Mesendoderm (in vitro differentiated cells): ENCODE measurements around the gene KRT78.

Experiments
- DNase-seq: peaks from one replicate; pipeline ENCODE4 v3.0.0; 2013
- H2AK5ac ChIP-seq: 2 replicates; pipeline ENCODE4 v1.6.1; 2013; ENCODE audit warnings: low read length, inconsistent platforms
- H2BK120ac ChIP-seq: 2 replicates; pipeline ENCODE4 v1.6.1; 2013; ENCODE audit warnings: low read depth, mild to moderate bottlenecking, low read length, moderate library complexity, mixed read lengths
- H2BK15ac ChIP-seq: replicated peaks from 2 replicates; pipeline ENCODE4 v1.6.1; 2013; ENCODE audit warnings: low read depth, mild to moderate bottlenecking, moderate library complexity
- H2BK5ac ChIP-seq: 2 replicates; pipeline ENCODE4 v1.6.1; 2013; ENCODE audit warnings: low read length, inconsistent platforms
- H3K18ac ChIP-seq: 2 replicates; pipeline ENCODE4 v1.6.1; 2013; ENCODE audit warnings: mild to moderate bottlenecking, low read length, mixed read lengths
- H3K23ac ChIP-seq: one replicate; pipeline ENCODE4 v1.6.1; 2013; ENCODE audit warnings: low read length
- H3K27ac ChIP-seq: 2 replicates; pipeline ENCODE4 v1.5.1; 2013; ENCODE audit warnings: low read depth, mild to moderate bottlenecking, inconsistent platforms, low read length, moderate library complexity
- H3K27me3 ChIP-seq: 2 replicates; pipeline ENCODE4 v1.6.1; 2013; ENCODE audit warnings: low read length, control low read depth, mild to moderate bottlenecking, inconsistent platforms; ENCODE audit not compliant: insufficient read depth, poor library complexity
- H3K36me3 ChIP-seq: 2 replicates; pipeline ENCODE4 v1.6.1; 2013; ENCODE audit warnings: low read length, inconsistent platforms; ENCODE audit not compliant: control insufficient read depth, insufficient read depth
- H3K4ac ChIP-seq: one replicate; pipeline ENCODE4 v1.6.1; 2013; ENCODE audit warnings: low read depth, mild to moderate bottlenecking, low read length, moderate library complexity
- H3K4me1 ChIP-seq: 2 replicates; pipeline ENCODE4 v1.6.1; 2013; ENCODE audit warnings: low read depth, low read length, inconsistent platforms; ENCODE audit not compliant: control insufficient read depth
- H3K4me2 ChIP-seq: 2 replicates; pipeline ENCODE4 v1.6.1; 2013; ENCODE audit warnings: low read length
- H3K4me3 ChIP-seq: 2 replicates; pipeline ENCODE4 v1.5.1; 2013; ENCODE audit warnings: mild to moderate bottlenecking, low read length
- H3K56ac ChIP-seq: one replicate; pipeline ENCODE4 v1.6.1; 2013; ENCODE audit warnings: low read length
- H3K79me1 ChIP-seq: 2 replicates; pipeline ENCODE4 v1.6.1; 2013; ENCODE audit warnings: low read length, inconsistent platforms
- H3K79me2 ChIP-seq: 2 replicates; pipeline ENCODE4 v1.6.1; 2013; ENCODE audit warnings: mild to moderate bottlenecking, low read length; ENCODE audit not compliant: control insufficient read depth, insufficient read depth
- H3K9ac ChIP-seq: 2 replicates; pipeline ENCODE4 v1.6.1; 2013; ENCODE audit warnings: low read length, inconsistent platforms
- H4K5ac ChIP-seq: one replicate; pipeline ENCODE4 v1.6.1; 2013; ENCODE audit warnings: low read length
- H4K8ac ChIP-seq: one replicate; pipeline ENCODE4 v1.6.1; 2013; ENCODE audit warnings: low read depth, mild to moderate bottlenecking, control low read depth, low read length, moderate library complexity
- WGBS: extraction: QIAGEN DNeasy Blood & Tissue Kit; methylation state at CpG from one replicate; pipeline ENCODE4 v1.1.7; 2013; ENCODE audit warnings: low lambda C conversion rate, missing lambda C conversion rate; ENCODE audit not compliant: insufficient coverage; ENCODE audit errors: extremely low coverage; 5-methylcytosine and 5-hydroxymethylcytosine counted together

The KRT78 gene

GRCh38 chr12:52794479-52795331 lies 54.1 kb downstream of the KRT78 start:
- no peaks in the 10 kb centered on the region for H3K79me1 ChIP-seq
- H3K4ac ChIP-seq, result no peak overlapping the region
- no peak overlapping the region for H3K23ac ChIP-seq
- no peak overlapping the region for H4K5ac ChIP-seq
- no peak overlapping the region for H2BK15ac ChIP-seq
- DNase-seq, result no peak
- H4K8ac ChIP-seq, result no peak overlapping the region
- no peak overlapping the region for H2AK5ac ChIP-seq
- no peak overlapping the region for H3K9ac ChIP-seq
- H3K27me3 ChIP-seq, result no peaks in the 10 kb centered on the region
- no peaks in the 10 kb centered on the region for H3K36me3 ChIP-seq
- no peak overlapping the region for H3K56ac ChIP-seq
- no peak overlapping the region for H2BK5ac ChIP-seq
- H3K79me2 ChIP-seq, result no peaks in the 10 kb centered on the region
- H3K18ac ChIP-seq, result no peak overlapping the region
- H3K4me2 ChIP-seq, result no peak overlapping the region
- no peak overlapping the region for H3K4me3 ChIP-seq
- H3K27ac ChIP-seq, result no peak overlapping the region
- no peaks in the 10 kb centered on the region for H3K4me1 ChIP-seq
- no peak overlapping the region for H2BK120ac ChIP-seq
- no CpG with 5 or more reads among the region's 5 CpGs for WGBS

DNA sequence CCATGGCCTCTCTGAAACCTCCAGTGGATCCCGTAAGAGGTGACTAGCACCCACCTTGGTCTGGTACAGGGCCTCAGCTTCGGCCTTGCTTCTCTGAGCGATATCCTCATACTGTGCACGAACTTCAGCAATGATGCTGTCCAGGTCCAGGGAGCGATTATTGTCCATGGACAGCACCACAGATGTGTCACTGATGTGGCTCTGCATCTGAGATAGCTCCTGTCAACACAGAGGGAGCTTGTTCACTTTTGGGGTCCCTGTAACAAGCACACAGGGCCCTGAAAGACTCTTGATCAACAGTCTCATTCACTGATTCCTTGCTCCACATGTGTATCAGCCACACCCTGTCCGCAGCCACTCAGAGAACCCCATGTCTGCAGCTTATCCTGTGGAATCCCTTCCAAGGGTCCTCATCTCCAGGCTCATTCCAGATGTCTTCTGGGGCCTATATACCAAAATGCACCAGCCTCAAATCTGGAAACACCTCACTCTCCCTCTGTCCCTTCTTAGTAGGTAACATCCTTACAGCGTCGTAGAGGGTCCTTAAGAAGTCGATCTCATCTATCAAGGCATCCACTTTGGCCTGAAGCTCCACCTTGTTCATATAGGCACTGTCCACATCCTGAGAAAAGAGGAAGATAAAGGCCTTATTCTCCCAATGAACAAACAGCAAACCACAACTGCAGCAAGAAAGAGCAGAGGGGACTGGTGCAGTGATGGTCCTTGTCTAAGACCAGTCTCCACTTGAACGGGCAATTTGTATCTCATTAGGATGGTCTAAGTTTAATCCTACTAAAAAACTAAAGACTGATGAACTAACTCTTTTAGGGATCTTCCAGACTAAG lies 56.4 kb downstream of the KRT78 start:
- no peak overlapping the region for H3K9ac ChIP-seq
- WGBS, result no CpG with 5 or more reads among the region's 10 CpGs
- H3K4me2 ChIP-seq, result no peak overlapping the region
- H3K4ac ChIP-seq, result no peak overlapping the region
- no peak overlapping the region for H2AK5ac ChIP-seq
- no peaks in the 10 kb centered on the region for H3K36me3 ChIP-seq
- DNase-seq, result no peak
- no peak overlapping the region for H2BK5ac ChIP-seq
- no peaks in the 10 kb centered on the region for H3K4me1 ChIP-seq
- H2BK120ac ChIP-seq, result no peak overlapping the region
- no peak overlapping the region for H4K5ac ChIP-seq
- no peak overlapping the region for H2BK15ac ChIP-seq
- H4K8ac ChIP-seq, result no peak overlapping the region
- no peak overlapping the region for H3K56ac ChIP-seq
- no peaks in the 10 kb centered on the region for H3K27me3 ChIP-seq
- H3K4me3 ChIP-seq, result no peak overlapping the region
- H3K27ac ChIP-seq, result no peak overlapping the region
- H3K79me2 ChIP-seq, result no peaks in the 10 kb centered on the region
- H3K79me1 ChIP-seq, result no peaks in the 10 kb centered on the region
- H3K18ac ChIP-seq, result no peak overlapping the region
- no peak overlapping the region for H3K23ac ChIP-seq

DNA sequence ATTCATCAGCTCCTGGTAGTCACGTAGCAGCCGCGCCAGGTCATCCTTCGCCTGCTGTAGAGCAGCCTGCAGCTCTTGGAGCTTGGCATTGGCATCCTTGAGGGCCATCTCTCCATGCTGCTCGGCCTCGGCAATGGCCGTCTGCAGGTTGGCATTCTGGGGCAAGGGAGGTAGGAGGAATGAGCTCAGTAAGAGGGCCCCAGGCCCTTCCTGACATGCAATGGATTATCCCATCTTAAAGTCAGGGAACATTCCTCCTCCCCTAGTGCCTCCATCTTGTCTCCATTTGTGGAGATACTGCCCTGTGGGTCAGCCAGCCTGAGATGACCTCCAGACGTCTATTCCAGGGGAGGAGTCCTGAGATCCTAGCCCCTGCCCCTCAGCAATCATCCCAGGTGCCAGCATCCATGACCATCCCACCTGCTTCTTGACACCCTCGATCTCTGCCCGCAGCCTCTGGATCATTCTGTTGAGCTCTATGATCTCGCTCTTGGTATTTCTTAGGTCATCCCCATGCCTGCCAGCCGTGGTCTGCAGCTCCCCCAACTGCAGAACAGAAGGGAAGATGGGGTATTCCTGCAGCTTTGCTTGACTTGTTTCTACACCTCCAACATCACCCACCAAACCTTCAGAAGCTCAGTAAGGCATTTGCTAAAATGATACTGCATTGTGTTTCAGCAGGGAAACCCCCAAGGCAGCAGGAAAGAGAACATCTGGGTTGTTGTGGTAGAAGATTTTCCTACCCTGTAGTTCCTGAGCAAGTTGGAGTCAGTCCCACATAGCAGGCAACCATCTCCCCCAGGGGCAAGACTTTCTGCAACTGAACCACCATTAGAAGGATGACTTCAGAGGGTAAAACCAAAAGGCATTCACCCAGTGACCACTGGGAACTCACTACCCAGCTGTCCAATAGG lies 57.3 kb downstream of the KRT78 start:
- Histone ChIP-seq H3K4ac (no peak overlapping the region), H3K23ac (no peak overlapping the region), H2BK5ac (no peak overlapping the region), H4K8ac (no peak overlapping the region), H3K79me2 (no peaks in the 10 kb centered on the region), H3K4me3 (no peak overlapping the region), H2BK120ac (no peak overlapping the region), H3K18ac (no peak overlapping the region), H3K79me1 (no peaks in the 10 kb centered on the region), H4K5ac (no peak overlapping the region), H3K36me3 (no peaks in the 10 kb centered on the region), H3K56ac (no peak overlapping the region), H2BK15ac (no peak overlapping the region), H3K9ac (no peak overlapping the region), H2AK5ac (no peak overlapping the region), H3K27ac (no peak overlapping the region), H3K27me3 (no peaks in the 10 kb centered on the region), H3K4me2 (no peak overlapping the region), H3K4me1 (no peaks in the 10 kb centered on the region)
- no CpG with 5 or more reads among the region's 12 CpGs for WGBS
- DNase-seq, result no peak

DNA sequence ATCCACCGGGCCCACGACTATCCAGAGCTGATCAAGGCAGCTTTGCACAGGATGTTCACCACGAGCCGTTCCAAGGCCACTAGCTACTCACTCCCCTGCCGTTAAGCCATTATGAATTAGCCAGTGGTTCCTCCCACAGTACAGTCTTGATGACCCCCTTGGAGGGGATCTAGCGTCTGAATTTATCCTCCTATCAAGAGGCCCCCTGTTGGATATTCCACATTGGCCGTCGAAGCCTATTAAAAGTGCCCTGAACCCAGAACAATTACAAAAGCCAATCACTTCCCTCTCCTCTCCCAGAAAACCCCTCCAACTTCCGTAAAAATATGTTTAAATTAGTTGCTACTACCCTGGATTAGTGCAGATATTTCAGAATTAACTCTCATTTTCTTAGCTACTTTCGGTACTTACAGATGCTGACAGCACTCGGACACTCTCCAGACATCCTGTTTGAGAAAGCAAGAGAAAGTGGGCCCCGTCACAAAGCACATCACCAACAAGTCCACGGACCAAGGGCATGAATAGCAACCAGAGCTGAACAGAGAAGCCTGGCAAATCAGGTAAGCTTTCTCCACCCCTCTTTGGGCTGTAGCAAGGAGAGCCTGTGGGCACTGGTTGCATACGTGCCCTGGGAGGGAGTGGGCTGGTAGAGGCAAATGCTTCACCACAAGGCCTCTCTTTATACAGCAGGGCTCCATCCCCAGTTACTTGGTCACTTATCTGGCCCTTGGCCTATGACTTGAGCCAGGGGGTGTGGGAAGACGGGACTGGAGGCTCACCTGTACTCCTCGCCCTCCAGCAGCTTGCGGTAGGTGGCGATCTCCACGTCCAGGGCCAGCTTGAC lies 58.1 kb downstream of the KRT78 start:
- WGBS, result no CpG with 5 or more reads among the region's 19 CpGs
- no peaks in the 10 kb centered on the region for H3K36me3 ChIP-seq
- H3K4me3 ChIP-seq, result no peak overlapping the region

More for the DNA sequence above, 58.1 kb downstream of the KRT78 start:
- Histone ChIP-seq H3K9ac (no peak overlapping the region), H3K79me1 (no peaks in the 10 kb centered on the region), H3K4ac (no peak overlapping the region), H3K4me2 (no peak overlapping the region), H2BK120ac (no peak overlapping the region), H4K8ac (no peak overlapping the region), H2AK5ac (no peak overlapping the region), H3K27ac (no peak overlapping the region), H3K79me2 (no peaks in the 10 kb centered on the region), H4K5ac (no peak overlapping the region), H3K56ac (no peak overlapping the region), H2BK5ac (no peak overlapping the region), H2BK15ac (no peak overlapping the region), H3K23ac (no peak overlapping the region), H3K4me1 (no peaks in the 10 kb centered on the region), H3K18ac (no peak overlapping the region), H3K27me3 (no peaks in the 10 kb centered on the region)
- no peak for DNase-seq
